GM12875 (cell line): ENCODE measurements around the gene BBIP1.
"Not testable (repeated sequence)": the region's sequence is repeated elsewhere in the genome, so short reads cannot be mapped to it uniquely, and the experiment has no call there.

ENCODE experiments used
- H3K4me3 ChIP-seq: one replicate; pipeline ENCODE4 v1.5.1; 2011; ENCODE audit warnings: low read depth, low read length, control low read depth
- TF ChIP-seq, protein P1 (sequence below): IDR thresholded peaks from 2 replicates; pipeline ENCODE4 v1.5.1; 2011; ENCODE audit warnings: low read depth, mild to moderate bottlenecking, control low read depth, inconsistent platforms, low read length, moderate library complexity, borderline replicate concordance; ENCODE audit not compliant: insufficient read depth

The BBIP1 gene

GRCh38 chr10:110872145-110872983 lies 46.6 kb downstream of the BBIP1 start:
- TF ChIP-seq, protein P1, sequence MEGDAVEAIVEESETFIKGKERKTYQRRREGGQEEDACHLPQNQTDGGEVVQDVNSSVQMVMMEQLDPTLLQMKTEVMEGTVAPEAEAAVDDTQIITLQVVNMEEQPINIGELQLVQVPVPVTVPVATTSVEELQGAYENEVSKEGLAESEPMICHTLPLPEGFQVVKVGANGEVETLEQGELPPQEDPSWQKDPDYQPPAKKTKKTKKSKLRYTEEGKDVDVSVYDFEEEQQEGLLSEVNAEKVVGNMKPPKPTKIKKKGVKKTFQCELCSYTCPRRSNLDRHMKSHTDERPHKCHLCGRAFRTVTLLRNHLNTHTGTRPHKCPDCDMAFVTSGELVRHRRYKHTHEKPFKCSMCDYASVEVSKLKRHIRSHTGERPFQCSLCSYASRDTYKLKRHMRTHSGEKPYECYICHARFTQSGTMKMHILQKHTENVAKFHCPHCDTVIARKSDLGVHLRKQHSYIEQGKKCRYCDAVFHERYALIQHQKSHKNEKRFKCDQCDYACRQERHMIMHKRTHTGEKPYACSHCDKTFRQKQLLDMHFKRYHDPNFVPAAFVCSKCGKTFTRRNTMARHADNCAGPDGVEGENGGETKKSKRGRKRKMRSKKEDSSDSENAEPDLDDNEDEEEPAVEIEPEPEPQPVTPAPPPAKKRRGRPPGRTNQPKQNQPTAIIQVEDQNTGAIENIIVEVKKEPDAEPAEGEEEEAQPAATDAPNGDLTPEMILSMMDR, result no peak
- H3K4me3 ChIP-seq, result peak overlapping the region; percentile 85

GRCh38 chr10:110871298-110872084 lies 47.5 kb downstream of the BBIP1 start, which contains the start of gene PDCD4:
Gene PDCD4 (plus strand): TSS chr10:110871928. CDS start chr10:110876028, 4,100 bp downstream.
- TF ChIP-seq, protein P1, result no peak

DNA sequence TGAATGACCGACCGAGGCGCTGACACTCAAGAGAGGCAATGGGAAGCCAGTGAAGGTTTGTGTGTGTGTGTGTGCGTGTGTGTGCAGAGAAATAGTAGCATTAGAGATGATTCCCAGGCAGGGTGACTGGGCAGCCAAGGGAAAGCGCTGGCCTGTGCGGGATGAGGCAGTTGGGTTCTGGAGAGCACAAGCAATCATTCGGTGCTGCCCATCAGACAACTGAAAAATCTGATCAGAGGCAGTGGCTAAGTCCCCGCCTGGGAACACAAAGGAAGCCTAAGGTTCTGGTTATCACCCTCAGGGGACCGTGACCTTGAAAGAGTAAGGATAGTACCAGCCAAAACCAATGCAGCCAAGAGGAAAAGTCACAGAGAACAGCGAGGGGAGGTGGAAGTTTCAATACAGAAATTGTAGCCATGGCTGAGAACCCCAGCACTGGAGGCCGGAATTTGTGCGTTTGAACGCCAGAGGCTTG lies 48.1 kb downstream of the BBIP1 start:
- peak overlapping the region; percentile 85 for H3K4me3 ChIP-seq
- TF ChIP-seq, protein P1, result no peak

More at GRCh38 chr10:110871298-110872084, 47.5 kb downstream of the BBIP1 start, which contains the start of gene PDCD4:
- peak within 1 kb of the TSS; percentile 85 for H3K4me3 ChIP-seq

DNA sequence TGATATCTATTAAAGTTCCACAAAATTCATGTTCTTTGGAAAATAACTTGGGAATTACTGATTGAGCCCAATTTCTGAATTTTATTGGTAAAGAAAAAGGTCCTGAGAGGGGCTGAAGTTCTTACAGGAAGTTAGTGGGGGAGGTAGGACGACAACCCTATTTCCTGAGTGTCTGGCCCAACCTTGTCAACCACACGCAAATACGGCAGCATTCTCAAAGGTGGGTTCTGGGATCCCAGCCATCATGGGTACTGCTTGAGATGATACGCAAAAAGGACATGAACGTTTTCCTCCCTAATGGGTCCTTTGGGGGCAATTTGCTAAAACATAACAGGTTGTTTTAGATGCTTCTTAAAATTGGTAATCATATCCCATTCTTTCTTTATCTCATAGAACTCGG lies 50.0 kb downstream of the BBIP1 start:
- TF ChIP-seq, protein P1, result no peak
- no peak overlapping the region for H3K4me3 ChIP-seq

GRCh38 chr10:110867807-110868465 lies 51.0 kb downstream of the BBIP1 start:
- TF ChIP-seq, protein P1, result no peak
- no peak overlapping the region for H3K4me3 ChIP-seq

- H3K4me3 ChIP-seq, result not testable (repeated sequence)
Observed at GRCh38 chr10:110867011-110867806, 51.8 kb downstream of the BBIP1 start.
